NCI-H2171 (cell line): Measurements from ENCODE around the gene SOX6.

Experiments
- DNase-seq: peaks from one replicate; lab custom pipeline; 2025; lab: John Stamatoyannopoulos, UW

The SOX6 gene

GRCh38 chr11:16317712-16318111 is 38.6 kb downstream of the SOX6 start:
- no peak for DNase-seq

GRCh38 chr11:16313846-16314245 is 42.5 kb downstream of the SOX6 start:
- DNase-seq: no peak

GRCh38 chr11:16312233-16312765 is 44.0 kb downstream of the SOX6 start:
- no peak for DNase-seq

DNA sequence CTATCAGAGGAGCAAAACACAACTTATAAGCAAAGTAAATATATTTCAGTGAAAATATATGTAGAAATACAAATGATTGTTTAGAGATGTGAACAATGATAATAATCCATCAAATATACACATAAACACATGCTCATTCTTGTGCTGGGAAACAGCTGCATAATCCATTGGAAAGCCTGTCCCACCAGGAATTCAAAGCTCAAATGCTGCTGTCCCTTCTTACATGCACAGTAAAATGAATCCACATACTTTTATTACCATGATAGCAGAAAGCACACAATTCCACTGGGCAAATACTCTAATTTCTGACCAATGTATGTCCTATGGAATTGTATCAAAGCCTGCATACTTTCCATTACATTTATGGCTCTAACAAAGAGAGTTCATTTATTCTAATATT is 44.5 kb downstream of the SOX6 start:
- no peak for DNase-seq

- DNase-seq: no peak
These were observed 45.4 kb downstream of the SOX6 start for GRCh38 chr11:16310943-16311342.

- no peak for DNase-seq
These were observed 47.1 kb downstream of the SOX6 start for GRCh38 chr11:16309226-16309625.

- DNase-seq: no peak
These were observed 54.9 kb downstream of the SOX6 start for GRCh38 chr11:16301462-16301861.

DNA sequence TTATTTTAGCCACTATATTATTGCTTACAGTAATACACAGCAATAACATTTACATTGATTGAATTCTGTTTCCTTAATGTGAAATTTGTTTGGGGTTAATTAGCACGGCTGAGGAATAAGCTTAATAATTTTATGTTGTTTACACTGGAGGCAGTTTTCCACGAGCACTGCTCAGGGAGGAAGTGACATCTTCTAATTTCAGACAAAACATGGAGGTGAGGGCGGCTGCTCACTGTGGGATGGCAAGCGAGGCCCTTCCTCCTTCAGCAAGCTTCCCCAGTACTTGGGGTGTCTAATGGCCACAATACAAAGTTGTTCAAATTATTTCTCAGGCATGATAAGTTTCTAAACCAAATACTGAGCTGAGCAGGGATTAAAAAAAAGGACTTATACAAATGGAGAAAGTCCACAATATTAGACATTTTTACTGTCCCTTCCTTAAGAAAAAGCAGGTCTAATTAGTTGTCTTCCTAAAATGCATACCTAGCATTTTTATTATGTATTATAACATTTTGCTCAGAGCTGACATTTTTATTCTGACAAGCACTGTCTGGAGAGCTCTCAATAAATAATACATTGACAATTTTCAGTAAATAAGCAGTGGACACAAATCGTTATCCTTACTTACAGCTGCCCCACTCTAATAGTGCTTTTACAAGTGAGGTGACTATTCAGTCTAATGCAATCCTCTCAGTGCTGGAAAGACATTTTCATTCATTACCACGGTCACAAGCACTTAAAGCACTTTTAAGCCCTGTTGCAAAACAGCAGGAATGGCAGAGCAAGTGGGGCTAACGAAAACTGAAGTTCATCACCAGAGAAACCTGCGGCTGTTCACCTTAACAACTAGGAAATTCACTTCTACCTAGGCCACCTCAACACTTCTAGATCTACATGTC is 56.2 kb downstream of the SOX6 start:
- DNase-seq: no peak

GRCh38 chr11:16299390-16299789 is 57.0 kb downstream of the SOX6 start:
- DNase-seq: no peak

DNA sequence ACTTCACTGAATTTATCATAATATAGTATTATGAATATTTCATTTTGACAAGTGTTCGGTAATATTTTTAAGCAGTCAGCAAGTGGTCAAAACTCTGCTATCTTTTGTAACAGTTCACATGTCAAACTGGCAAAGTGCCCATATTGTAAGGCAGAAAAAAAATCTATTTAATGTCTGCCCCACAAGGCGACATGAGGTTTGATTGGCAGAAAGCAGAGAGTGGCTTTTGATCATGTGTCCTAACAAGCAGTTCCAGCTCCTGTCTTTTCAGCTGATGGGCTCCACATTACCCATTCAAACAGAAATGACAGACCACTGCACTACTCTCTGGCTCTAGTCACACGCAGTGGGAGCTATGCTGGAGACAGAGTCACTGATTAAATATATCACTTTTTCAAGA is 59.0 kb downstream of the SOX6 start:
- no peak for DNase-seq

DNA sequence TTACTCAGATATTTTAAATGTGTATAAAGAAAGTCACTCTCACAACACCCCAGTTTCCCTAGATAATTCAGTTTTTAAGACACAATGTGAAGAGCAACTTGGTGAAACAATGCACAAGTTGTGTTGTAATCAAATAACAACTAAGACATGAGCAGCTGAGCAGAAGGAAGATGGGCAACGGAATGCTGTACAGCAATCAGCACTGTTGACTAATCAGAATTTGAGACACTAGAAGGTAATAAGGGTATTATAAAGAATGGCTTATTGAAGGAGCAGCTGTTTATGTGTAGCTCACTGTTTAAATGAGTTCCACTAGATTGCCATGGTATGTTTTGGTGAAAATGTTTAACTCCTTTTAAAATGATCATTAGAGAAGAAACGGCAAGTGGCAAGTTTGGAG is 60.1 kb downstream of the SOX6 start:
- DNase-seq: no peak

- no peak for DNase-seq
These were observed 60.8 kb downstream of the SOX6 start for GRCh38 chr11:16295592-16295991.

GRCh38 chr11:16293204-16293681 is 63.1 kb downstream of the SOX6 start:
- no peak for DNase-seq

DNA sequence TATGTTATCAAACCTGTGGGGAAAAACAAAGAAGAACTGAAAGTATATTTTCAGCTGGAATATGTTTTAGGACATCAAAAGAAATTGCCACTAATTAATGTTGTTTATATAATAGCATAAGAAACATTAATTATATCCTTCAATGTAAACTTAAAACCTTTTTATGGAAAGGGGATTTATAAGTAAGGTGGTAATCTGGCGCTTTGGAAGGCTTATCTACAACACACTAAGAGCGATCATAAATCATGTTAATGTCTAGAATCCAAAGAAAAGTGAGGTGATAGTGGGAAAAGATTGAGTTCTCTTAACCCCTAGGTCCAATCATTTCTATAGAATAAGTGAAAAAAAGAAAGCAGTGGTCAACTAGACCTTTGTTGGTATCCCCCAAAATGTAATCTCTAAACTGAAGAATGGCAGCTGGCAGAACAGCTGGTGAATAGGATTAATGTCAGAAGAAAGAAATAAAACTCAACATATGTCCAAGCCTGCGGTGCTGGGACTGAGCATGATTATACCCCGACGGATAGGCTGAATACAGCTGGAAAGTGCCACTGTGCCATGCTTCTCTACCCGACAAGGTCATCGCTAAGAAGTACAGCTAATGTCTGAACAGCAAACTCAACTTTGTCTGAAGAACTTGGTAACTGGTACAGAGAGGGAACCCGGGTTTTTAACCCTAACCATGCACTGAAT is 64.0 kb downstream of the SOX6 start:
- no peak for DNase-seq

GRCh38 chr11:16291729-16292128 is 64.6 kb downstream of the SOX6 start:
- DNase-seq: no peak

GRCh38 chr11:16289541-16289940 is 66.8 kb downstream of the SOX6 start:
- DNase-seq: no peak

DNA sequence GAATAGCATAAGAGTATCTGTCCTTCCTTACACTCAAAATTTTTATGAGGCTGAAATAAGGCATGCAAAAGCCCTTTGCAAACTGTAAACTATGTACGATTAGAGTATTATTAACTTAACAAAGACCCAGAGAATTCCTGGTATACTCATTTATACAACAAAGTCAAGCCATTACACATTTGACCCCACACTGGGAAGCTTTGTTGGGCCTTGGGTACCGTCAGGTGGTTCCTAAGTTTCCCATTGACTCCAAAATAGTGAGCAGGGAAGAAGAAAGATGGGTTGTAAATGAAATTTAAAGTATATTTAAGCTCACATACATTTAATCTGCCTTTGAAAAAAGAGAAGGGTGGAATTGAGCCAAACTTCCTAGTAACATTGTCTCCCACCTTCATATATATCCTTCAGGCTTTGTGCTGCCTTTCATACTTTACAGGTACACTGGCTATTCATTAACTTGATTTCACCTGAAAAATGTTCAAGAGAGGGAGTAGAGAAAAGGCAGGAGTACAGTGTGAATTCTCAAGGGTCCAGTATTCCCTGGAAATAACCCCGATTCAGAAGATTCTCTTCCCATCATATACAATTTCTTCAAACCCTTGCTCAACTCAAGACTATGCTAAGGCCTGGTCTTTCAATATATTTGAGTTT is 68.6 kb downstream of the SOX6 start:
- DNase-seq: no peak

GRCh38 chr11:16286095-16286494 is 70.3 kb downstream of the SOX6 start:
- no peak for DNase-seq

DNA sequence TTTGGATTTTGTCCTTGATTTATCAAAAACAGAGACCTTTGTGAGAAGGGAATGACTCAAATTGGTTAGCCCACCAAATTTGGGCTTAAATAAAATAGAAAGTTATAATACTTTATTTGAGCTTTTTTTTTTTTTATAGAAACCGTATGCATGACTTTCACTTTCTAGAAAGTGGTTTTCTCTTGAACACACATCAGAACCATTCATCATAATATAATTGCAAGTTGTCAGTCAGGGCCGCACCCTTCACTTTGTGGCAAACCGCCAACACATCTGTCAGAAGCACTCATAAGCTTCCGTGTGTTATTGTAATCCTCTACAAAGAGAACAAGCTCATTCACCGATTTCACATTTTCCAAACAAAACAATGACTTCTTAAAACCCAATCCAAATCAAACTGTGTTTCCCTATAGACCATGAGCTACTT is 76.1 kb downstream of the SOX6 start:
- peak; percentile 27 for DNase-seq

GRCh38 chr11:16279524-16279923 is 76.8 kb downstream of the SOX6 start:
- DNase-seq: no peak

- no peak for DNase-seq
These were observed 77.4 kb downstream of the SOX6 start for GRCh38 chr11:16278979-16279378.

DNA sequence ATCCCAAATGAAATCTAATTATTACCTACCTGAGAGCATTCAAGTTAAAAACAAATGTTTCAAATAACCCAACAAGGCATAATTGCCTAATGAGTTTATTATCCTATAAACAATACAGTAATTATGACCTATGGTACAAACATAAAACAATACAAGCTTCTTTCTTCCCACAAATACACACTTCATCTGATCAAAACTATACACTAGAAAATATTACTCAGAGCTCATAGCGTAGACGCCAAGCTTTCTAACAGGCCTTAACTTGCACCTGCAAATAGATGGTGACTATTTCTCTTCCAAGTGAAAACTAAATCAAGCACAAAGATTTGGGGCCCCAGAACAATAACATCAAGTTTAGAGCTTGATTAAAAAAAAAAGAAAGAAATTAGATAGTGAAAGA is 78.1 kb downstream of the SOX6 start:
- no peak for DNase-seq
